H9 (cell line): ENCODE measurements around the gene SLC24A3. TPM values are rescaled to one million over a fixed set of nuclear protein-coding genes. Genes with fewer than 3 reads are reported as not detected.

ENCODE experiments used
- DNase-seq: peaks from one replicate; pipeline ENCODE4 v3.0.0-alpha.2; 2017
- H2AFZ ChIP-seq: one replicate; pipeline ENCODE4 v1.6.1; 2013; ENCODE audit warnings: mild to moderate bottlenecking, low read length, control low read depth, moderate library complexity
- H2AK5ac ChIP-seq: 2 replicates; pipeline ENCODE4 v1.6.1; 2013; ENCODE audit warnings: low read length, control low read depth, mixed read lengths; ENCODE audit not compliant: insufficient read length
- H2BK120ac ChIP-seq: one replicate; pipeline ENCODE4 v1.6.1; 2013; ENCODE audit warnings: low read depth, mild to moderate bottlenecking, low read length, control low read depth, inconsistent platforms; ENCODE audit not compliant: poor library complexity, severe bottlenecking
- H2BK12ac ChIP-seq: 2 replicates; pipeline ENCODE4 v1.6.1; 2013; ENCODE audit warnings: low read length, control low read depth, mixed read lengths, low read depth; ENCODE audit not compliant: insufficient read length
- H2BK15ac ChIP-seq: 2 replicates; pipeline ENCODE4 v1.6.1; 2013; ENCODE audit warnings: low read depth, low read length, control low read depth
- H2BK20ac ChIP-seq: one replicate; pipeline ENCODE4 v1.6.1; 2013; ENCODE audit warnings: low read depth, mild to moderate bottlenecking, low read length, control low read depth, inconsistent platforms; ENCODE audit not compliant: poor library complexity, severe bottlenecking
- H2BK5ac ChIP-seq: 2 replicates; pipeline ENCODE4 v1.6.1; 2013; ENCODE audit warnings: low read length, control low read depth, mixed read lengths; ENCODE audit not compliant: insufficient read length
- H3K14ac ChIP-seq: 2 replicates; pipeline ENCODE4 v1.6.1; 2013; ENCODE audit warnings: low read length, control low read depth; ENCODE audit not compliant: insufficient read depth
- H3K18ac ChIP-seq: 2 replicates; pipeline ENCODE4 v1.6.1; 2013; ENCODE audit warnings: low read depth, mild to moderate bottlenecking, mixed read lengths, low read length, control low read depth; ENCODE audit not compliant: insufficient read length
- H3K23ac ChIP-seq: 2 replicates; pipeline ENCODE4 v1.6.1; 2013; ENCODE audit warnings: low read length, control low read depth, mixed read lengths, low read depth; ENCODE audit not compliant: insufficient read length
- H3K23me2 ChIP-seq: 2 replicates; pipeline ENCODE4 v1.6.1; 2013; ENCODE audit warnings: low read depth, mild to moderate bottlenecking, mixed read lengths, low read length, control low read depth; ENCODE audit not compliant: insufficient read length, poor library complexity, severe bottlenecking
- H3K27ac ChIP-seq: 2 replicates; pipeline ENCODE4 v1.5.1; 2013; ENCODE audit warnings: low read length, control low read depth, mixed read lengths, low read depth; ENCODE audit not compliant: insufficient read length
- H3K27me3 ChIP-seq: 2 replicates; pipeline ENCODE4 v1.6.1; 2013; ENCODE audit warnings: low read length, control low read depth, inconsistent platforms; ENCODE audit not compliant: insufficient read depth
- H3K4ac ChIP-seq: 2 replicates; pipeline ENCODE4 v1.6.1; 2013; ENCODE audit warnings: low read depth, mild to moderate bottlenecking, control low read depth, inconsistent platforms, low read length, moderate library complexity
- H3K4me1 ChIP-seq: 2 replicates; pipeline ENCODE4 v1.6.1; 2013; ENCODE audit warnings: low read length, control low read depth, inconsistent platforms; ENCODE audit not compliant: insufficient read depth
- H3K4me2 ChIP-seq: 2 replicates; pipeline ENCODE4 v1.6.1; 2013; ENCODE audit warnings: low read length, control low read depth, mixed read lengths; ENCODE audit not compliant: insufficient read length, insufficient read depth
- H3K56ac ChIP-seq: 2 replicates; pipeline ENCODE4 v1.6.1; 2013; ENCODE audit warnings: low read depth, mild to moderate bottlenecking, mixed read lengths, low read length, control low read depth; ENCODE audit not compliant: insufficient read length
- H3K79me1 ChIP-seq: 2 replicates; pipeline ENCODE4 v1.6.1; 2013; ENCODE audit warnings: low read depth, mild to moderate bottlenecking, moderate library complexity, low read length, control low read depth, inconsistent platforms; ENCODE audit not compliant: insufficient read depth, poor library complexity, severe bottlenecking
- H3K79me2 ChIP-seq: 2 replicates; pipeline ENCODE4 v1.6.1; 2013; ENCODE audit warnings: low read length, control low read depth, inconsistent platforms; ENCODE audit not compliant: insufficient read depth
- H3K9ac ChIP-seq: 2 replicates; pipeline ENCODE4 v1.6.1; 2013; ENCODE audit warnings: low read length, control low read depth, mixed read lengths; ENCODE audit not compliant: insufficient read length; ENCODE audit errors: extremely low read depth
- H3K9me3 ChIP-seq: one replicate; pipeline ENCODE4 v1.6.1; 2013; ENCODE audit warnings: low read depth, low read length, inconsistent platforms; ENCODE audit not compliant: control insufficient read depth
- H3T11ph ChIP-seq: one replicate; pipeline ENCODE4 v1.6.1; 2013; ENCODE audit warnings: mild to moderate bottlenecking, low read length, control low read depth, inconsistent platforms
- H4K20me1 ChIP-seq: one replicate; pipeline ENCODE4 v1.6.1; 2013; ENCODE audit not compliant: control insufficient read depth, insufficient read length, insufficient read depth
- H4K5ac ChIP-seq: 2 replicates; pipeline ENCODE4 v1.6.1; 2013; ENCODE audit warnings: low read depth, mild to moderate bottlenecking, mixed read lengths, low read length, control low read depth; ENCODE audit not compliant: insufficient read length
- H4K8ac ChIP-seq: replicated peaks from 2 replicates; pipeline ENCODE4 v1.6.1; 2013; ENCODE audit warnings: low read length, control low read depth, mixed read lengths, low read depth; ENCODE audit not compliant: insufficient read length
- H4K91ac ChIP-seq: 2 replicates; pipeline ENCODE4 v1.6.1; 2013; ENCODE audit warnings: low read depth, mild to moderate bottlenecking, moderate library complexity, mixed read lengths, low read length, control low read depth; ENCODE audit not compliant: insufficient read length
- H3K27ac Mint-ChIP-seq, 3 experiments: 2 replicates in 2 of 3; 3 replicates in 1 of 3; pipeline ENCODE4 v1.8.0; 2020 to 2021; ENCODE audit warnings: mixed read lengths in 3 of 3, mild to moderate bottlenecking in 1 of 3, moderate library complexity in 1 of 3
- H3K27me3 Mint-ChIP-seq: 2 replicates; pipeline ENCODE4 v1.8.0; 2021; ENCODE audit warnings: low read depth, mild to moderate bottlenecking, moderate library complexity, mixed read lengths
- H3K36me3 Mint-ChIP-seq, 3 experiments: 2 replicates in 2 of 3; 3 replicates in 1 of 3; pipeline ENCODE4 v1.8.0; 2020 to 2021; ENCODE audit warnings: low read depth in 3 of 3, mixed read lengths in 3 of 3; ENCODE audit not compliant: insufficient read depth in 1 of 3
- H3K4me1 Mint-ChIP-seq, 2 experiments: 2 replicates each; pipeline ENCODE4 v1.8.0; 2020; ENCODE audit warnings: mixed read lengths in 2 of 2
- H3K4me3 Mint-ChIP-seq, 2 experiments: 2 replicates in 1 of 2; 3 replicates in 1 of 2; pipeline ENCODE4 v1.8.0; 2020 to 2021; ENCODE audit warnings: mild to moderate bottlenecking in 2 of 2, mixed read lengths in 2 of 2, moderate library complexity in 1 of 2
- H3K9me3 Mint-ChIP-seq, 2 experiments: 2 replicates in 1 of 2; 3 replicates in 1 of 2; pipeline ENCODE4 v1.8.0; 2020; ENCODE audit warnings: mild to moderate bottlenecking in 2 of 2, mixed read lengths in 2 of 2, moderate library complexity in 1 of 2
- CTCF ChIP-seq: fragments of 200-600 bp; sonication (generic); conservative IDR thresholded peaks from 3 replicates; pipeline ENCODE4 v1.8.0; 2021; ENCODE audit warnings: antibody characterized with exemption, mild to moderate bottlenecking
- total RNA-seq: library from RNA; stranded (reverse); gene quantifications from 2 replicates; pipeline ENCODE4 v1.2.1, GENCODE V29; 2021

The SLC24A3 gene
- total RNA-seq, 1 experiment from 2014 or later, result 0.83 TPM

GRCh38 chr20:19555726-19556125 lies 343.3 kb downstream of the SLC24A3 start:
- no peaks in the 10 kb centered on the region for H3K36me3 Mint-ChIP-seq
- Histone ChIP-seq H2BK5ac (no peak overlapping the region), H2BK12ac (no peak overlapping the region), H3K23ac (no peak overlapping the region), H2AK5ac (no peak overlapping the region), H3K79me1 (no peaks in the 10 kb centered on the region), H2AFZ (no peak overlapping the region), H3K14ac (no peak overlapping the region), H3K79me2 (no peaks in the 10 kb centered on the region), H3K23me2 (no peaks in the 10 kb centered on the region), H3K4me1 (0 out of 2 replicates have a peak, but pooled peaks cover 3% of the 10 kb centered on the region), H3K9ac (no peak overlapping the region), H3K4me2 (no peak overlapping the region), H3K18ac (no peak overlapping the region), H3K56ac (no peak overlapping the region), H4K91ac (no peak overlapping the region), H3K27ac (no peak overlapping the region), H3K27me3 (no peaks in the 10 kb centered on the region), H3K4ac (no peak overlapping the region), H2BK20ac (no peak overlapping the region), H2BK15ac (no peak overlapping the region), H3K9me3 (no peaks in the 10 kb centered on the region), H4K5ac (no peak overlapping the region), H4K20me1 (no peaks in the 10 kb centered on the region), H4K8ac (no peak overlapping the region), H3T11ph (no peak overlapping the region), H2BK120ac (no peak overlapping the region)
- H3K4me1 Mint-ChIP-seq, result no peaks in the 10 kb centered on the region
- no peak overlapping the region for H3K4me3 Mint-ChIP-seq
- no peak for TF ChIP-seq CTCF
- H3K27ac Mint-ChIP-seq, result no peak overlapping the region
- H3K27me3 Mint-ChIP-seq, result no peaks in the 10 kb centered on the region
- H3K9me3 Mint-ChIP-seq, result no peaks in the 10 kb centered on the region
- DNase-seq, result no peak
